Osteoblast (primary cell): ENCODE results near the gene LTBP1. TPM values are rescaled to one million over a fixed set of nuclear protein-coding genes. Genes with fewer than 3 reads are reported as not detected.

ENCODE experiments used
- DNase-seq: peaks from one replicate; pipeline ENCODE4 v3.0.0; 2011; ENCODE audit warnings: low spot score, mixed read lengths; ENCODE audit not compliant: insufficient read length; ENCODE audit errors: missing footprints
- H2AFZ ChIP-seq: 2 replicates; pipeline ENCODE4 v1.6.0; 2011; ENCODE audit warnings: mild to moderate bottlenecking, low read length
- H3K27ac ChIP-seq: 2 replicates; pipeline ENCODE4 v1.5.1; 2011; ENCODE audit warnings: mild to moderate bottlenecking, low read depth, low read length, moderate library complexity
- H3K27me3 ChIP-seq: 2 replicates; pipeline ENCODE4 v1.6.0; 2012; ENCODE audit warnings: mild to moderate bottlenecking, control low read depth, inconsistent platforms, low read length, moderate library complexity; ENCODE audit not compliant: insufficient read depth
- H3K36me3 ChIP-seq: 2 replicates; pipeline ENCODE4 v1.5.1; 2011; ENCODE audit warnings: mild to moderate bottlenecking, low read length, control low read depth, moderate library complexity; ENCODE audit not compliant: insufficient read depth
- H3K4me1 ChIP-seq: 2 replicates; pipeline ENCODE4 v1.5.1; 2011; ENCODE audit warnings: mild to moderate bottlenecking, low read length, control low read depth, moderate library complexity; ENCODE audit not compliant: insufficient read depth
- H3K4me2 ChIP-seq: 2 replicates; pipeline ENCODE4 v1.6.0; 2011; ENCODE audit warnings: mild to moderate bottlenecking, low read length; ENCODE audit not compliant: insufficient read depth
- H3K4me3 ChIP-seq: fragments of 200-600 bp; sonication (generic); 3 replicates; pipeline ENCODE4 v1.5.1; 2012; ENCODE audit warnings: mild to moderate bottlenecking, low read length, inconsistent platforms; ENCODE audit not compliant: insufficient read depth
- H3K79me2 ChIP-seq: 2 replicates; pipeline ENCODE4 v1.6.0; 2012; ENCODE audit warnings: mild to moderate bottlenecking, low read length, control low read depth, inconsistent platforms; ENCODE audit not compliant: insufficient read depth
- H3K9me3 ChIP-seq: 2 replicates; pipeline ENCODE4 v1.5.1; 2011; ENCODE audit warnings: low read depth, low read length, control low read depth
- H4K20me1 ChIP-seq: 2 replicates; pipeline ENCODE4 v1.6.0; 2012; ENCODE audit warnings: mild to moderate bottlenecking, low read length, control low read depth; ENCODE audit not compliant: insufficient read depth
- CTCF ChIP-seq: IDR thresholded peaks from 2 replicates; pipeline ENCODE4 v1.5.1; 2011; ENCODE audit warnings: mild to moderate bottlenecking, low read depth, low read length, moderate library complexity; ENCODE audit errors: extremely low read depth
- total RNA-seq: library from RNA; depleted of rRNA; stranded (reverse); fragments of >200 nt; gene quantifications from 2 replicates; pipeline ENCODE4 v1.2.3, GENCODE V29; 2012

LTBP1 gene
- total RNA-seq, 1 donor: 224 TPM

- Histone ChIP-seq H2AFZ (no peak overlapping the region), H3K27ac (no peak overlapping the region), H3K4me1 (peaks cover 12% of the 10 kb centered on the region), H3K9me3 (no peaks in the 10 kb centered on the region), H3K27me3 (no peaks in the 10 kb centered on the region), H4K20me1 (no peaks in the 10 kb centered on the region), H3K79me2 (no peaks in the 10 kb centered on the region), H3K36me3 (peaks cover 47% of the 10 kb centered on the region), H3K4me3 (no peak overlapping the region), H3K4me2 (no peak overlapping the region)
- DNase-seq: no peak
- no peak for TF ChIP-seq CTCF
Observed at GRCh38 chr2:33302348-33302747, 355.6 kb downstream of the LTBP1 start.

- Histone ChIP-seq H3K27me3 (no peaks in the 10 kb centered on the region), H3K27ac (no peak overlapping the region), H3K9me3 (no peaks in the 10 kb centered on the region), H3K36me3 (peaks cover 49% of the 10 kb centered on the region), H3K4me3 (no peak overlapping the region), H2AFZ (no peak overlapping the region), H3K4me2 (no peak overlapping the region), H3K4me1 (no peaks in the 10 kb centered on the region), H3K79me2 (no peaks in the 10 kb centered on the region), H4K20me1 (no peaks in the 10 kb centered on the region)
- no peak for TF ChIP-seq CTCF
- DNase-seq: no peak
Observed at GRCh38 chr2:33304032-33304864, 357.5 kb downstream of the LTBP1 start.

- Histone ChIP-seq H3K27ac (no peak overlapping the region), H3K79me2 (no peaks in the 10 kb centered on the region), H3K4me3 (no peak overlapping the region), H3K4me2 (no peak overlapping the region), H3K4me1 (no peaks in the 10 kb centered on the region), H3K36me3 (peaks cover 26% of the 10 kb centered on the region), H3K9me3 (no peaks in the 10 kb centered on the region), H3K27me3 (no peaks in the 10 kb centered on the region), H2AFZ (no peak overlapping the region), H4K20me1 (no peaks in the 10 kb centered on the region)
- DNase-seq: no peak
- TF ChIP-seq CTCF: no peak
Observed at GRCh38 chr2:33307659-33308270, 361.0 kb downstream of the LTBP1 start.

GRCh38 chr2:33312355-33312754 lies 365.6 kb downstream of the LTBP1 start:
- Histone ChIP-seq H3K4me1 (no peaks in the 10 kb centered on the region), H3K4me3 (no peak overlapping the region), H3K4me2 (no peak overlapping the region), H3K9me3 (no peaks in the 10 kb centered on the region), H4K20me1 (no peaks in the 10 kb centered on the region), H3K36me3 (peaks cover 31% of the 10 kb centered on the region), H3K27ac (no peak overlapping the region), H2AFZ (no peak overlapping the region), H3K27me3 (no peaks in the 10 kb centered on the region), H3K79me2 (no peaks in the 10 kb centered on the region)
- no peak for DNase-seq
- TF ChIP-seq CTCF: no peak
